ENCODE measurements around the gene AHCTF1.

DNA sequence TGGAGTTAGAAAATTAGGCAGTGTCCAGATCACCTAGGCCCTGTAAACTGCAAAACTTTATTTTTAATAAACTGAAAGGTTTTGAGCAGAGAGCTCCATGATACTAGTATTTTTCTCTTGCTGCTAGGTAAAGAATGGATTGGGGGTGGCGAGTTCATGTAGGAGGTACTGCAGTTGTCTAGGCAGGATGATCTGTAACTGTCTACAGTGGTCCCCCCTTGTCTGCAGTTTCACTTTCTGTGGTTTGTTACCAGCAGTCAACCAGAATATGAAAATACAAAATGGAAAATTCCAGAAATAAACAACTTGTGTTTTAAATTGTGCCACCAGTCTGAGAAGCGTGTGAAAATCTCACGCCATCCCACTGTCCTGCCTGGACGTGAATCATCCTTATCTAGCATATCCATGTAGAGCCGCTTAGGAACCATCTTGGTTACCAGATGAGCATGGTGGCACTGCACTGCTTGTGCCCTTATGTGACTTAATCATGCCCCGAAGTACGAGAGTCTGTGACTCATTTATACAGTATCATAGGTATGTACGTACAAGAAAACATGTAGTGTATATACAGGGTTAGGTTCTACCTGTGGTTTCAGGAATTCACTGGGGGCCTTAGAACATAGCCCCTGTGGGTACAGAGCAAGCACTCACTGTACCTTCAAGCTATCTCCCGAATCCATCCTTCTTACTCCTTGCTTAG lies 94.2 kb downstream of the AHCTF1 start:
- TF ChIP-seq, protein P1, sequence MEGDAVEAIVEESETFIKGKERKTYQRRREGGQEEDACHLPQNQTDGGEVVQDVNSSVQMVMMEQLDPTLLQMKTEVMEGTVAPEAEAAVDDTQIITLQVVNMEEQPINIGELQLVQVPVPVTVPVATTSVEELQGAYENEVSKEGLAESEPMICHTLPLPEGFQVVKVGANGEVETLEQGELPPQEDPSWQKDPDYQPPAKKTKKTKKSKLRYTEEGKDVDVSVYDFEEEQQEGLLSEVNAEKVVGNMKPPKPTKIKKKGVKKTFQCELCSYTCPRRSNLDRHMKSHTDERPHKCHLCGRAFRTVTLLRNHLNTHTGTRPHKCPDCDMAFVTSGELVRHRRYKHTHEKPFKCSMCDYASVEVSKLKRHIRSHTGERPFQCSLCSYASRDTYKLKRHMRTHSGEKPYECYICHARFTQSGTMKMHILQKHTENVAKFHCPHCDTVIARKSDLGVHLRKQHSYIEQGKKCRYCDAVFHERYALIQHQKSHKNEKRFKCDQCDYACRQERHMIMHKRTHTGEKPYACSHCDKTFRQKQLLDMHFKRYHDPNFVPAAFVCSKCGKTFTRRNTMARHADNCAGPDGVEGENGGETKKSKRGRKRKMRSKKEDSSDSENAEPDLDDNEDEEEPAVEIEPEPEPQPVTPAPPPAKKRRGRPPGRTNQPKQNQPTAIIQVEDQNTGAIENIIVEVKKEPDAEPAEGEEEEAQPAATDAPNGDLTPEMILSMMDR (conservative IDR thresholded peaks at IDR 0.05; ENCODE audit: low read depth, low read length), result no peak
- no peak for TF ChIP-seq EZH2 (IDR thresholded peaks at IDR 0.05; ENCODE audit: borderline replicate concordance, low read depth, low read length, poor library complexity, severe bottlenecking)

Measured in A673 (cell line).